ENCODE data around the gene ARMH2. TPM values are rescaled to one million over a fixed set of nuclear protein-coding genes. Genes with fewer than 3 reads are reported as not detected.
"Not testable (repeated sequence)": the region's sequence is repeated elsewhere in the genome, so short reads cannot be mapped to it uniquely, and the experiment has no call there.

ARMH2 gene
- total RNA-seq, 1 donor from 2014 or later = not detected

DNA sequence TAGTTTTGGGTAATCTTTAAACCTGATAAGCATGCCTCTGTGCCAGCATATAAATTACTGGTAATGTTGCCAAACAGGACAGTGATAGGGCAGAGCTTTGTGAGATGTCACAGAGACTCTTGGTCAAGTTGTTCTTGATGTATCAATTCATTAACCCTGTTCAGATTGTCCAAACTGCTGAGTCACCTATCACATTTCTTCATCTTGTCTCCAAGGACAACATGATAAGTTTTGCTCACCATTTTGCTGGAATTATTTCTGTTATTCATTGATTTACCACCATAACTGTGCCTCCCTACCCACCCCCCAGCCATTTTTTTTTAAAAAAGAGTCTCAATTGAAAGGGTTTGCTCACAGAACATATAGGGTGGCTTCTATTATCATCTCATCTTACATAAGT, 43.4 kb downstream of the ARMH2 start:
- TF ChIP-seq, protein P1, sequence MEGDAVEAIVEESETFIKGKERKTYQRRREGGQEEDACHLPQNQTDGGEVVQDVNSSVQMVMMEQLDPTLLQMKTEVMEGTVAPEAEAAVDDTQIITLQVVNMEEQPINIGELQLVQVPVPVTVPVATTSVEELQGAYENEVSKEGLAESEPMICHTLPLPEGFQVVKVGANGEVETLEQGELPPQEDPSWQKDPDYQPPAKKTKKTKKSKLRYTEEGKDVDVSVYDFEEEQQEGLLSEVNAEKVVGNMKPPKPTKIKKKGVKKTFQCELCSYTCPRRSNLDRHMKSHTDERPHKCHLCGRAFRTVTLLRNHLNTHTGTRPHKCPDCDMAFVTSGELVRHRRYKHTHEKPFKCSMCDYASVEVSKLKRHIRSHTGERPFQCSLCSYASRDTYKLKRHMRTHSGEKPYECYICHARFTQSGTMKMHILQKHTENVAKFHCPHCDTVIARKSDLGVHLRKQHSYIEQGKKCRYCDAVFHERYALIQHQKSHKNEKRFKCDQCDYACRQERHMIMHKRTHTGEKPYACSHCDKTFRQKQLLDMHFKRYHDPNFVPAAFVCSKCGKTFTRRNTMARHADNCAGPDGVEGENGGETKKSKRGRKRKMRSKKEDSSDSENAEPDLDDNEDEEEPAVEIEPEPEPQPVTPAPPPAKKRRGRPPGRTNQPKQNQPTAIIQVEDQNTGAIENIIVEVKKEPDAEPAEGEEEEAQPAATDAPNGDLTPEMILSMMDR (IDR thresholded peaks at IDR 0.05; ENCODE audit: insufficient read depth, low read depth, low read length) = no peak
- TF ChIP-seq EZH2 (IDR thresholded peaks at IDR 0.05; ENCODE audit: insufficient read depth, low read length) = no peak
- H3K4me2 ChIP-seq (ENCODE audit: low read length) = no peak overlapping the region
- Mint-ChIP-seq H3K4me3 (ENCODE audit: unreplicated experiment) (no peak overlapping the region), H3K4me1 (ENCODE audit: low read depth, unreplicated experiment) (no peaks in the 10 kb centered on the region), H3K9me3 (ENCODE audit: unreplicated experiment) (no peaks in the 10 kb centered on the region), H3K27me3 (ENCODE audit: low read depth, unreplicated experiment) (no peaks in the 10 kb centered on the region), H3K36me3 (ENCODE audit: low read depth, unreplicated experiment) (no peaks in the 10 kb centered on the region), H3K27ac (ENCODE audit: unreplicated experiment) (no peak overlapping the region)
- H3K27me3 ChIP-seq (ENCODE audit: insufficient read depth, low read length) = no peaks in the 10 kb centered on the region
- DNase-seq (ENCODE audit: low read depth) = no peak
- no peak overlapping the region for H2AFZ ChIP-seq (ENCODE audit: low read depth, low read length)
- H3K79me2 ChIP-seq (ENCODE audit: insufficient read depth, low read length) = no peaks in the 10 kb centered on the region
- H4K20me1 ChIP-seq (ENCODE audit: insufficient read depth, low read length) = no peaks in the 10 kb centered on the region
- H3K9me3 ChIP-seq (ENCODE audit: insufficient read depth, low read depth, low read length) = no peaks in the 10 kb centered on the region
- H3K36me3 ChIP-seq (ENCODE audit: insufficient read depth, low read length) = no peaks in the 10 kb centered on the region
- H3K4me1 ChIP-seq (ENCODE audit: insufficient read depth, low read length) = no peaks in the 10 kb centered on the region
- FAIRE-seq = no peak
- H3K9ac ChIP-seq (ENCODE audit: low read length) = no peak overlapping the region
- H3K27ac ChIP-seq (ENCODE audit: low read depth, low read length) = no peak overlapping the region
- no peak overlapping the region for H3K4me3 ChIP-seq (ENCODE audit: insufficient read depth, low read depth, low read length)

DNA sequence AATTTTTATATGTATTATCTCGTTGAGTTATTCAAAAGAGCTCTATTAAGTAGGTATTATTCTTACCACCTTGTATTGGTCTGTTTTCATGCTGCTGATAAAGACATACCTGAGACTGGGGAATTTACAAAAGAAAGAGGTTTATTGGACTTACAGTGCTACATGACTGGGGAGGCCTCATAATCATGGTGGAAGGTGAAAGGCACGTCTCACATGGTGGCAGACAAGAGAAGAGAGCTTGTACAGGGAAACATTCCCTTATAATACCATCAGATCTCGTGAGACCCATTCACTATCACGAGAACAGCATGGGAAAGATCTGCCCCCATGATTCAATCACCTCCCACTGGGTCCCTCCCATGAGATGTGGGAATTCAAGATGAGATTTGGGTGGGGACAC, 44.3 kb downstream of the ARMH2 start:
- not testable (repeated sequence) for H3K27me3 ChIP-seq (ENCODE audit: insufficient read depth, low read length); H3K4me3 Mint-ChIP-seq (ENCODE audit: unreplicated experiment); H3K4me2 ChIP-seq (ENCODE audit: low read length); H3K27ac ChIP-seq (ENCODE audit: low read depth, low read length); H3K27me3 Mint-ChIP-seq (ENCODE audit: low read depth, unreplicated experiment); H3K4me3 ChIP-seq (ENCODE audit: insufficient read depth, low read depth, low read length); H3K9me3 Mint-ChIP-seq (ENCODE audit: unreplicated experiment); H4K20me1 ChIP-seq (ENCODE audit: insufficient read depth, low read length); FAIRE-seq; H3K9ac ChIP-seq (ENCODE audit: low read length); H3K9me3 ChIP-seq (ENCODE audit: insufficient read depth, low read depth, low read length); H3K36me3 ChIP-seq (ENCODE audit: insufficient read depth, low read length); H3K36me3 Mint-ChIP-seq (ENCODE audit: low read depth, unreplicated experiment); H3K4me1 ChIP-seq (ENCODE audit: insufficient read depth, low read length); DNase-seq (ENCODE audit: low read depth); H3K4me1 Mint-ChIP-seq (ENCODE audit: low read depth, unreplicated experiment); H3K79me2 ChIP-seq (ENCODE audit: insufficient read depth, low read length); H3K27ac Mint-ChIP-seq (ENCODE audit: unreplicated experiment); H2AFZ ChIP-seq (ENCODE audit: low read depth, low read length)

DNA sequence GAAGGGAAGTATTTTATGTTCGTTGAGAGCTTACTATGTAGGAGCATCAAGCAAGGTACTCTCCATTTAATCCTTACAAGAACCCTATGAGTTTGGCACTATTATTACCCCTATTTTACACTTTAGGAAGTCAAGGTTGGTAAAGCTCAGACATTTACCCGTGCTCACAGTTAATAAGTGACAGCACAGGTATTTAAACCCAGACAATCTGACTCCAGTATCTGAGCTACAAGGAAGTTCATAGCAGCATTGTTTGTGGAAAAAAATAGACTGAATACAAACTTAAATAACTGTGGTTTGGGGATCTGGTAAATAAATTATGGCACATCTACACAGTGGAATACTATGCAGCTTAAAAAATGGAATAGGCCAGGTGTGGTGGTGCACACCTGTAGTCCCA, 45.2 kb downstream of the ARMH2 start:
- no peak for DNase-seq (ENCODE audit: low read depth)
- Histone ChIP-seq H3K4me2 (ENCODE audit: low read length) (no peak overlapping the region), H3K9me3 (ENCODE audit: insufficient read depth, low read depth, low read length) (no peaks in the 10 kb centered on the region), H3K9ac (ENCODE audit: low read length) (no peak overlapping the region), H3K27me3 (ENCODE audit: insufficient read depth, low read length) (no peaks in the 10 kb centered on the region), H4K20me1 (ENCODE audit: insufficient read depth, low read length) (no peaks in the 10 kb centered on the region), H3K27ac (ENCODE audit: low read depth, low read length) (no peak overlapping the region), H3K4me1 (ENCODE audit: insufficient read depth, low read length) (no peaks in the 10 kb centered on the region), H2AFZ (ENCODE audit: low read depth, low read length) (no peak overlapping the region), H3K79me2 (ENCODE audit: insufficient read depth, low read length) (no peaks in the 10 kb centered on the region), H3K36me3 (ENCODE audit: insufficient read depth, low read length) (no peaks in the 10 kb centered on the region), H3K4me3 (ENCODE audit: insufficient read depth, low read depth, low read length) (no peak overlapping the region)
- Mint-ChIP-seq H3K36me3 (ENCODE audit: low read depth, unreplicated experiment) (no peaks in the 10 kb centered on the region), H3K27me3 (ENCODE audit: low read depth, unreplicated experiment) (no peaks in the 10 kb centered on the region), H3K9me3 (ENCODE audit: unreplicated experiment) (no peaks in the 10 kb centered on the region), H3K27ac (ENCODE audit: unreplicated experiment) (no peak overlapping the region), H3K4me1 (ENCODE audit: low read depth, unreplicated experiment) (no peaks in the 10 kb centered on the region), H3K4me3 (ENCODE audit: unreplicated experiment) (no peak overlapping the region)
- no peak for FAIRE-seq
- no peak for TF ChIP-seq EZH2 (IDR thresholded peaks at IDR 0.05; ENCODE audit: insufficient read depth, low read length)
- TF ChIP-seq, protein P1 (IDR thresholded peaks at IDR 0.05; ENCODE audit: insufficient read depth, low read depth, low read length) = no peak
